B cell (primary cell): ENCODE data around the gene NEK8. TPM values are rescaled to one million over a fixed set of nuclear protein-coding genes. Genes with fewer than 3 reads are reported as not detected.

Experiments
- ATAC-seq: fragments of 200-7000 bp; cut with Tn5 transposase; one replicate; pipeline ENCODE4 v1.10.0; 2021; ENCODE audit warnings: low read depth, mild to moderate bottlenecking, moderate number of reproducible peaks, moderate library complexity
- CTCF ChIA-PET: fragments of 350-600 bp; sonication (Branson Sonifier 250); formaldehyde crosslinking; loops from one replicate; lab custom pipeline; 2021; ENCODE audit warnings: antibody characterized with exemption, inconsistent platforms; lab: Charles Lee
- POLR2A ChIA-PET: fragments of 350-600 bp; sonication (Branson Sonifier 250); formaldehyde crosslinking; loops from one replicate; lab custom pipeline; 2021; ENCODE audit warnings: antibody characterized with exemption; lab: Charles Lee
- DNase-seq: peaks from one replicate; pipeline ENCODE4 v3.0.0; 2013
- H2AFZ ChIP-seq: 2 replicates; pipeline ENCODE4 v1.6.1; 2012; ENCODE audit warnings: mild to moderate bottlenecking, low read depth, low read length; ENCODE audit not compliant: insufficient read depth, poor library complexity, severe bottlenecking
- H3K27ac ChIP-seq, 2 donors: 1 replicate in 1 of 2; 2 replicates in 1 of 2; pipeline ENCODE4 v1.5.1; 2012 to 2013; ENCODE audit warnings: low read length in 2 of 2, mild to moderate bottlenecking in 2 of 2, moderate library complexity in 1 of 2
- H3K27me3 ChIP-seq, 4 experiments: fragments of 200-600 bp in 1 of 4; sonication (generic) in 1 of 4; replicated peaks in 1 of 4; 1 replicate in 2 of 4; 2 replicates in 2 of 4; pipeline versions ENCODE4 v1.6.1 to v1.7.0; 2013 to 2016; ENCODE audit warnings: low read length in 3 of 4, mild to moderate bottlenecking in 2 of 4, mixed read lengths in 1 of 4, moderate library complexity in 1 of 4; ENCODE audit not compliant: insufficient read depth in 4 of 4, control insufficient read depth in 3 of 4; ENCODE audit errors: control extremely low read depth in 1 of 4
- H3K36me3 ChIP-seq, 2 experiments: replicated peaks in 1 of 2; 1 replicate in 1 of 2; 2 replicates in 1 of 2; pipeline versions ENCODE4 v1.6.1 to v1.7.1; 2013; ENCODE audit warnings: low read length in 1 of 2; ENCODE audit not compliant: insufficient read depth in 2 of 2, control insufficient read depth in 1 of 2; ENCODE audit errors: control extremely low read depth in 1 of 2, extremely low read depth in 1 of 2
- H3K4me1 ChIP-seq, 2 donors: fragments of 200-600 bp in 1 of 2; sonication (generic) in 1 of 2; 1 replicate in 1 of 2; 2 replicates in 1 of 2; pipeline versions ENCODE4 v1.5.1 to v1.6.1; 2013 to 2017; ENCODE audit warnings: low read length in 2 of 2; ENCODE audit not compliant: control insufficient read depth in 2 of 2, insufficient read depth in 2 of 2
- H3K4me2 ChIP-seq: replicated peaks from 2 replicates; pipeline ENCODE3; 2012; ENCODE audit warnings: mild to moderate bottlenecking, low read depth, low read length; ENCODE audit not compliant: poor library complexity, severe bottlenecking
- H3K4me3 ChIP-seq, 5 experiments: fragments of 200-600 bp in 1 of 5; sonication (generic) in 1 of 5; 1 replicate in 3 of 5; 2 replicates in 2 of 5; pipeline versions ENCODE4 v1.5.1 to v1.7.0; 2011 to 2016; ENCODE audit warnings: low read length in 4 of 5, mild to moderate bottlenecking in 4 of 5, low read depth in 2 of 5, control low read depth in 1 of 5, moderate library complexity in 1 of 5; ENCODE audit not compliant: insufficient read depth in 1 of 5; ENCODE audit errors: control extremely low read depth in 1 of 5, extremely low read depth in 1 of 5
- H3K79me2 ChIP-seq: fragments of 200-600 bp; sonication (generic); one replicate; pipeline ENCODE4 v1.6.0; 2016; ENCODE audit warnings: low read length; ENCODE audit not compliant: control insufficient read depth, insufficient read depth
- H3K9ac ChIP-seq: fragments of 200-600 bp; sonication (generic); 2 replicates; pipeline ENCODE4 v1.6.1; 2017; ENCODE audit warnings: mild to moderate bottlenecking, low read length, moderate library complexity
- H3K9me3 ChIP-seq, 3 donors: one replicate each; pipeline versions ENCODE4 v1.6.1 to v1.7.1; 2013; ENCODE audit warnings: low read length in 2 of 3; ENCODE audit not compliant: control insufficient read depth in 2 of 3, insufficient read depth in 1 of 3; ENCODE audit errors: control extremely low read depth in 1 of 3
- H4K20me1 ChIP-seq: 2 replicates; pipeline ENCODE4 v1.6.0; 2012; ENCODE audit warnings: mild to moderate bottlenecking, low read length; ENCODE audit not compliant: insufficient read depth, control insufficient read depth, poor library complexity, severe bottlenecking
- H3K27ac Mint-ChIP-seq: one replicate; pipeline ENCODE4 v1.8.0; 2021; ENCODE audit warnings: mixed read lengths
- H3K27me3 Mint-ChIP-seq: one replicate; pipeline ENCODE4 v1.8.0; 2021; ENCODE audit warnings: mixed read lengths
- H3K4me1 Mint-ChIP-seq: one replicate; pipeline ENCODE4 v1.8.0; 2021; ENCODE audit warnings: mixed read lengths
- H3K4me3 Mint-ChIP-seq: one replicate; pipeline ENCODE4 v1.8.0; 2021; ENCODE audit warnings: mixed read lengths
- H3K9me3 Mint-ChIP-seq: one replicate; pipeline ENCODE4 v1.8.0; 2022; ENCODE audit warnings: mixed read lengths; ENCODE audit not compliant: insufficient read depth
- CTCF ChIP-seq: fragments of 200-600 bp; IDR thresholded peaks from one replicate; pipeline ENCODE4 v1.8.0; 2022; ENCODE audit warnings: antibody characterized with exemption, mild to moderate bottlenecking
- EZH2 ChIP-seq: IDR thresholded peaks from 2 replicates; pipeline ENCODE4 v1.6.1; 2012; ENCODE audit warnings: borderline replicate concordance, low read depth, mild to moderate bottlenecking, moderate library complexity, low read length; ENCODE audit not compliant: insufficient read depth, poor library complexity, severe bottlenecking
- WGBS: methylation state at CpG from one replicate; pipeline ENCODE4 v1.1.5; 2013; ENCODE audit warnings: missing lambda C conversion rate; ENCODE audit not compliant: insufficient coverage; 5-methylcytosine and 5-hydroxymethylcytosine counted together
- intact Hi-C: fragments of 100-400 bp; cut with micrococcal nuclease; formaldehyde crosslinking; loops from one replicate; pipeline ENCODE4 v1.10.0; 2022
- polyA plus RNA-seq: library from polyadenylated mRNA; depleted of rRNA; stranded (reverse); fragments of >200 nt; gene quantifications from 2 replicates; pipeline ENCODE4 v1.2.3, GENCODE V29; 2012
- total RNA-seq, 2 donors: library from RNA; stranded (reverse); fragments of 120-200 nt in 1 of 2; gene quantifications; 1 replicate in 1 of 2; 2 replicates in 1 of 2; pipeline versions ENCODE4 v1.2.3 to v1.2.4, GENCODE V29; 2013 to 2022

Gene NEK8
- total and polyA plus RNA-seq, 2 donors (not counting 1 experiment from before 2014, with no cell fraction given) = 58.0 to 305 TPM

GRCh38 chr17:28745786-28746411, 17.3 kb downstream of the NEK8 start:
- peak overlapping the region in 4 of 5 experiments; percentile 58 to 98 (median 85) for H3K4me3 ChIP-seq

More at GRCh38 chr17:28745786-28746411, 17.3 kb downstream of the NEK8 start:
- no peaks in the 10 kb centered on the region for H3K27me3 ChIP-seq
- peaks cover 0 to 6% (median 0%) of the 10 kb centered on the region in 3 donors for H3K9me3 ChIP-seq
- DNase-seq (no peak), ATAC-seq (no peak)
- H3K9me3 Mint-ChIP-seq = no peaks in the 10 kb centered on the region
- intact Hi-C loops = no loop called here
- peak overlapping the region; percentile 93 for H3K27ac Mint-ChIP-seq
- H3K4me1 Mint-ChIP-seq = peaks cover 63% of the 10 kb centered on the region
- H3K27me3 Mint-ChIP-seq = no peaks in the 10 kb centered on the region
- H3K79me2 ChIP-seq = peaks cover 70% of the 10 kb centered on the region
- ChIA-PET POLR2A (interaction anchor here (0.6 to 16.2 kb wide), 5 partner anchors 8 to 204 kb away, joined by 4 to 511 read pairs (median 7); partner anchors contain the start of genes FLOT2, NEK8, RPL23A and TLCD1), CTCF (interaction anchor here (0.6 to 18.9 kb wide), 2 partner anchors 8 to 20 kb away, joined by 3 to 1020 read pairs; partner anchors contain the start of genes NEK8, RPL23A and TLCD1)
- WGBS = 83% methylated on average over 4 of the region's 4 CpGs
- no peak overlapping the region for H2AFZ ChIP-seq
- peaks cover 61 to 67% of the 10 kb centered on the region in 2 donors for H3K4me1 ChIP-seq
- H3K9ac ChIP-seq = peak overlapping the region; percentile 84
- TF ChIP-seq CTCF (no peak), EZH2 (no peak)
- H3K36me3 ChIP-seq = peaks cover 0 to 50% of the 10 kb centered on the region in 2 experiments
- H3K4me3 Mint-ChIP-seq = peak overlapping the region; percentile 94
- H3K4me2 ChIP-seq = peak overlapping the region; percentile 88
- H4K20me1 ChIP-seq = peaks cover 65% of the 10 kb centered on the region
- peak overlapping the region; percentile 49 to 100 for H3K27ac ChIP-seq
